GM15510 (cell line): ENCODE results near the gene KAT2A.

Experiments used
- POLR2A ChIP-seq: IDR thresholded peaks from 3 replicates; pipeline ENCODE4 v1.6.1; 2011; ENCODE audit warnings: borderline replicate concordance; ENCODE audit not compliant: insufficient read length; ENCODE audit errors: extremely low read depth

The KAT2A gene

GRCh38 chr17:42110301-42111264 lies 10.6 kb downstream of the KAT2A start:
- TF ChIP-seq POLR2A = no peak

GRCh38 chr17:42109086-42109485 lies 12.1 kb downstream of the KAT2A start:
- no peak for TF ChIP-seq POLR2A

- TF ChIP-seq POLR2A = peak; percentile 22
These were observed 13.3 kb downstream of the KAT2A start for GRCh38 chr17:42107597-42108576.

- no peak for TF ChIP-seq POLR2A
These were observed 14.0 kb downstream of the KAT2A start for GRCh38 chr17:42107124-42107523.

GRCh38 chr17:42106009-42106408 lies 15.2 kb downstream of the KAT2A start:
- TF ChIP-seq POLR2A = no peak

GRCh38 chr17:42104264-42104663 lies 16.9 kb downstream of the KAT2A start:
- no peak for TF ChIP-seq POLR2A

GRCh38 chr17:42103221-42103954 lies 17.8 kb downstream of the KAT2A start:
- TF ChIP-seq POLR2A = no peak

GRCh38 chr17:42101513-42102292 lies 19.5 kb downstream of the KAT2A start:
- TF ChIP-seq POLR2A = no peak

- TF ChIP-seq POLR2A = no peak
These were observed 22.3 kb downstream of the KAT2A start for GRCh38 chr17:42098730-42099399.

GRCh38 chr17:42097691-42098631 lies 23.2 kb downstream of the KAT2A start, which contains the start of gene ZNF385C:
ZNF385C (minus strand) TSS chr17:42098473; CDS start chr17:42063056, 35,417 bp downstream.
- no peak for TF ChIP-seq POLR2A

- TF ChIP-seq POLR2A = no peak
These were observed 24.6 kb downstream of the KAT2A start for GRCh38 chr17:42096360-42097111.

GRCh38 chr17:42094375-42095069 lies 26.6 kb downstream of the KAT2A start:
- no peak for TF ChIP-seq POLR2A
